NCI-H2227 (cell line): ENCODE results near the gene SFTA2.

ENCODE experiments used
- DNase-seq: peaks from one replicate; lab custom pipeline; 2025; ENCODE audit not compliant: unreplicated experiment; lab: John Stamatoyannopoulos, UW

SFTA2 gene

DNA sequence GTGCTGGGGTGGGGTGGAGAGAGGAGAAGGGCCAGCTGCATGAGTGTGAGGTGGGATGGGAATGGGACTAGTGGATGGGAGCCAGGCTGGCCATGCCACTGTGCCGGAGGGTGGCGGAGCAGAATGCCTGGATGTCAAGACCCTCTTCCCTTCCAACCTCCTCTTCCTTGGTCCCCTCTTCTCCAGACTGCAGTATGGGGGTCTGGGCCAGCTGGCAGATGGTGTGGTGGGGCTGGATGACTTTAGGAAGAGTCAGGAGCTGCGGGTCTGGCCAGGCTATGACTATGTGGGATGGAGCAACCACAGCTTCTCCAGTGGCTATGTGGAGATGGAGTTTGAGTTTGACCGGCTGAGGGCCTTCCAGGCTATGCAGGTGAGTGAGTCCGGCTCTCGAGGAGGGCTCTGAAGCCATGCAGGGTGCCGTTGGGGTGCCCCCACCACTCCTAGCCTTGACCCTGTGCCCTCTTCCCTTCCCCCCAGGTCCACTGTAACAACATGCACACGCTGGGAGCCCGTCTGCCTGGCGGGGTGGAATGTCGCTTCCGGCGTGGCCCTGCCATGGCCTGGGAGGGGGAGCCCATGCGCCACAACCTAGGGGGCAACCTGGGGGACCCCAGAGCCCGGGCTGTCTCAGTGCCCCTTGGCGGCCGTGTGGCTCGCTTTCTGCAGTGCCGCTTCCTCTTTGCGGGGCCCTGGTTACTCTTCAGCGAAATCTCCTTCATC lies 40.0 kb downstream of the SFTA2 start:
- DNase-seq, result no peak

DNA sequence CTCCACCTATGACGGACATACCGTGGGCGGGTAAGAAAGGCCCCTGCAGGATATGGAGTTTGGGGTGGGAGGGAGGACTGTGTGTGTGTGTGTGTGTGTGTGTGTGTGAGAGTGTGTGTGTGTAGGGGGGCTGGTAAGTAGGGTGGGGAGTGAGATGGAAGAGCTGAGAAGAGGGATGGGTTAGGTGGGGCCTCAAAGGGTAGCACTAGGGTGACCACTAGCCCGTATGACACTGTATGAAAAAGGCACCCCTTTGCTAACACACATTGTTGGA lies 40.6 kb downstream of the SFTA2 start:
- DNase-seq, result no peak

DNA sequence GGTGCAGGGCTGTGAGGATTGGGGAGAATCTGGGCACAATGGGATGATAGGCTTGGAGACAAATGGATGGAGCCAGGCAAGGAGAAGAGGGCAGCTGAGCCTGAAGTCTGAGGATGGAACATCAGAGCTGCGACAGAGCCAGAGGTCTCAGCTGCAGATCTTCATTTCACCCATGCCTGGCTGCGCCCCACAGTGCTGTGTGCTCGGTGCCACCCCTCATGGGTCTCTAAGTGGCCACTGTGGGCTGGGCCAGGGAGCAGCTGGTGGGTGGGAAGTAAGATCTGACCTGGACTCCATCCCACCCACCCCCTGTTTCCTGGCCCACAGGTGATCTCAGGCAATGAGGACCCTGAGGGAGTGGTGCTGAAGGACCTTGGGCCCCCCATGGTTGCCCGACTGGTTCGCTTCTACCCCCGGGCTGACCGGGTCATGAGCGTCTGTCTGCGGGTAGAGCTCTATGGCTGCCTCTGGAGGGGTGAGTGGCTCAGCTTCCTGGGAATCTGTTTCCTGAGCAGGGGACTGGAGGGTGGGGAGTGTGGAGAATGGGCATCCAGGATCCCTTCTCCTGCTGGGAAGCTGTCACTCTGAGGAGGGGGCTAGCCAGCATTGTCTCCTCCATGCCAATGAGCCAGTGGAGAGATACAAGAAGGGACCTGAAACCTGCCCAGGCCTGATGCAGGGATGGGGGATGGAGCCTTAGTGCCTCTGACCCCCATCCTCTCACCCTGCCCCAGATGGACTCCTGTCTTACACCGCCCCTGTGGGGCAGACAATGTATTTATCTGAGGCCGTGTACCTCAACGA lies 41.1 kb downstream of the SFTA2 start:
- DNase-seq, result no peak

DNA sequence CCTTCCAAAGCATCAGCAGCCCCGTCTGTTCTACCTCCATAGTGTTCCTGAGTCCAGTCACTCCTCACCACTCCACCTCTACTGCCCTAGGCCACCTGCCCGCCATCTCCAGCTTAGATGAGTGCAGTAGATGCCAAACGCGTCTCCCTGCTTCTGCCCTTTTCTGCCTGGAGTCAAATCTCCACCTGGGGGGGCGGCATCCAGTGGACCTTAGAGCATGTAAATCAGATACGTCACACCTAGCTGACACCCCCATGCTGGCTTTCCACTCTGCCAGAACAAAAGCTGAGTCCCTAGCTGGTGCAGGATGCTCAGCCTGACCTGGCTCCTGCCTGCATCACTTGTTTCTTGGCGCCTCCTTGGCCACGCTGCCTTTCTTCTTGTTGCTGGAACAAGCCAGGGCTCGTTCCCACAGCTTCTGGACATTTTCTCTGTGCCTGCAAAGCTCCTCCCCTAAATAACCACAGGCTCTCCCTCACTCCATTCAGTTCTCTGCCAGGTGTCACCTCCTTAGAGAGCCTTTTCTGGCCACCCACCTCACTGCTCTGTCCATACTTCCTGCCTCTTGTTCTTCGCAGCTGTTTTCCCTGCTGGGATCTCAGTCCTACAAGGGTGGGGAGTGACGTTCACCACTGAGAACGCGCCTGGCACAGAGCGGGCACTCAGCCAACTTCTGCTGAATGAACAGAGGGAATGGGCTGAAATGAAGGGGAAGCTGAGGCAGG lies 41.9 kb downstream of the SFTA2 start:
- DNase-seq, result no peak

DNA sequence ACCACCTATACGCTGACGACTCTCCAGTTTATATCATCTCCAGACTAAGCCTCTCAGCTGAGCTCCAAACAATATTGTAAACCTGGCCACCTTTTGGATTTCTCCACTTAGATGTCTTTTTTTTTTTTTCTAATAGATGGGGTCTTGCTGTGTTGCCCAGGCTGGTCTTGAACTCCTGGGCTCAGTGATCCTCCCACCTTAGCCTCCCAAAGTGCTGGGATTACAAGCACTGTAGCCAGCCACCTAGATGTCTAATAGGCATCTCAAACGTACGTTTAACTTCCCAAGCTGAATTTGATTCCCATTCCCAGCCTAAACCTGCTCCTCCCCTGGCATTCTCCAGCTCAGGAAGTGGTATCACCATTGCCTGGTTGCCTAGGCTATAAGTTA lies 42.5 kb downstream of the SFTA2 start:
- DNase-seq, result no peak

DNA sequence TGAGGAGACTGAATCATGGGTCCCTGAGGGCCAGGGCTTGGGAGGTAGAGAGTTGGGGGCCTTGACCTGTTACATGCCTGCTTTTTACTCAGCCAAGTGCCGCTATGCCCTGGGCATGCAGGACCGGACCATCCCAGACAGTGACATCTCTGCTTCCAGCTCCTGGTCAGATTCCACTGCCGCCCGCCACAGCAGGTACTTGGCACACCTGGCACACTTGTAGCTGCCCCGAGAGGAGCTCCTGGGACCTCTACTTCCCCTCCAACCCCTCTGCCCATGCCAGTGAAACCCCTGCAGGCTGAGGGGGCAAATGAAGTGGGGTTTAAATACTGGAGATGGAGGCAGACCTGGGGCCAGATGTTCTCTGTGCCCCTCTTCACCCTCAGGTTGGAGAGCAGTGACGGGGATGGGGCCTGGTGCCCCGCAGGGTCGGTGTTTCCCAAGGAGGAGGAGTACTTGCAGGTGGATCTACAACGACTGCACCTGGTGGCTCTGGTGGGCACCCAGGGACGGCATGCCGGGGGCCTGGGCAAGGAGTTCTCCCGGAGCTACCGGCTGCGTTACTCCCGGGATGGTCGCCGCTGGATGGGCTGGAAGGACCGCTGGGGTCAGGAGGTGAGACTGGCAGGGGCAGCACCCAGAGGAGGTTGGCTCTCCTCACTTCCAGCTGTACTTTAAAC lies 43.0 kb downstream of the SFTA2 start:
- DNase-seq, result no peak

DNA sequence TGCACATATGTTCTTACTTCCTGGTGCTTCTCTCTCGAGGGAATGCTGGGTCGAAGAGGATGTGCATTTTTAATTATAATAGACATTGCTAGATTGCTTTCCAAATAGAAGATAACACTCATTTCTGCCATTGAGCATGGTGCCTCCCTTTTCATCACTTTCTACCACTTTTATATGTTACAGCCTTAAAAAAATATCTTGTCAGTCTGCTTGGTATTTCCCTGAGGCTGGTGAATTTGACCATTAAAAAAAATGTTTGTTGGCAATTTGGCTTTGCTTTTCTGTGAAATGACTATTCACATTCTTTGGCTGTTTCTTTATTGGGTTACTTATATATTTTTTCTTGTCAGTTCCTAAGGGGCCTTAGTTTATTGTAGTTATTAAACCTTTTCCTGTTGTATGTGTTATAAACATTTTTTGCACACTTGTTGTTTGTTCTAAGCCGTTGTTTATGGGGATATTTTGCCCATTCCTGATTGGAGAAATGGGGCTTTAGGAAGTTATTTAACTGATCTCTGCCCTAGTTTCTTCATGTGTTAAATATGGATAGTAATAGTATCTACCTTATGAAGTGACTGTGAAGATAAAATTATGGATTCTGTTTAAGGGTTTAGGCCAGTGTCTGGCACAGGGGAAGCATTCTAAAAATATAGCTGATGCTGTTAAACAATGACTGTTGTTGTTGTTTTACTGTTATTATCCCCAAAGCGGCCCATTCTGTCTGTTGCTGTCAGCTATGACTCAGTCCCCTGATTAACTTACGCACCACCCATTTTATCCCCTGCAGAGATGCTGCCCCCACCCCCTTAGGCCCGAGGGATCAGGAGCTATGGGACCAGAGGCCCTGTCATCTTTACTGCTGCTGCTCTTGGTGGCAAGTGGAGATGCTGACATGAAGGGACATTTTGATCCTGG lies 43.8 kb downstream of the SFTA2 start:
- DNase-seq, result no peak

DNA sequence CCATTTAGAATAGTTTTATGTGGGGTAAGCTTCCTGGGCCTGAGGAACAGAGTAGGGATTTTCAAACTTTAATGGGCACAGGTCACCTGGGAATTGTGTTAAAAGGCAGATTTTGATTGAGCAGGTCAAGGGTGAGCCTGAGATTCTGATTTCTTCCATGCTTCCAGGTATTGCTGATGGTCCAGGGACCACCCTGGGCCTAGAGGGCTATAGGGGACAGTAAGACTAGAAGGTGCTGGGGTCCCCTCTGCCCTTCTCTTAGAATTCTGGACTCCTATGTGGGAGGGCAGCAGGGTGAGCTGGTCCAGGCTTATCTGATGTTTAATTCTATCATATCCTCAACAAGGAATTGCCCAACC lies 45.1 kb downstream of the SFTA2 start:
- no peak for DNase-seq

DNA sequence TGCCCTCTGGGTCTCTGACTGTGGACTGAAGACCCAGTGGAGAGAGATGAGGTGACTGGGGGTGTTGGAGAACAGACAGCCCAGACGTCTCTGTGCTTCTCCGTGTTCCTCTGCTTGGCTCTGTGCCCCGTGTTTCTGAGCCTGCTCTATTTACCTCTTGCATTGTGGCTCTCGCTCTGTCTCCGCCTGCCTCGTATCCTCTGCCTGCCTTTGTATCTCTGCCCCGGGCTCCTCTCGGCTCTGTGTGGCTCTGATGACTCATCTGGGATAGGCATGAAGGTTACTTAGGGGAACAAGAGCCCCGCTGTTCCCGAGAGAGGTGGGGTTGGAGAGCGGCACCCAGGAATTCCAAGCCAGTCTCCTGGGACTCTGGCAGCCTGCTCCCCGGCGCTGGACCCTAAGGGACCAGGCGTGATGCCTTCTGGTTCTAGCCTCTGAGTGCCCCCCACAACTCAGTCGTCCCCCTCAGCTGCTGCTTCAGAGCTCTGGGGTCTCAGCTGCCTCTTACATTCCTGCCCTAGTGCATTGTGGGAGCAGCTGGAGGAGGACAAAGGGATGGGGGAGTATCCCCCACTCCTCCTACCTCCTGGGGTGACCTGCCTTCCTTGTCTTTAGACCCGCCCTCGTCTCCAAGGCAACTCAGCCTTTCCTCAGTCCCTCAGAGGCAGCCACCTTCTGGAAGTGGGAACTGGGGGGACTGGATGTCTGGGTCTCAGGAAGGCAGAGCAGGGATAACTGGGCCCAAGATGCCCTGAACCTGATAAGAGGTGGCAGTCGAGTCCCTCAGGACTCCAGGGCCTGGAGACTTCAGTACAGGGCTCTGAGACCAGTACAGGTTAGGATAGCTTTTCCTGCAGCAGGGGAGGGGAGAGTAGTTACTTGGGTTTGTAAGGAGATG lies 45.7 kb downstream of the SFTA2 start:
- peak; percentile 91 for DNase-seq

DNA sequence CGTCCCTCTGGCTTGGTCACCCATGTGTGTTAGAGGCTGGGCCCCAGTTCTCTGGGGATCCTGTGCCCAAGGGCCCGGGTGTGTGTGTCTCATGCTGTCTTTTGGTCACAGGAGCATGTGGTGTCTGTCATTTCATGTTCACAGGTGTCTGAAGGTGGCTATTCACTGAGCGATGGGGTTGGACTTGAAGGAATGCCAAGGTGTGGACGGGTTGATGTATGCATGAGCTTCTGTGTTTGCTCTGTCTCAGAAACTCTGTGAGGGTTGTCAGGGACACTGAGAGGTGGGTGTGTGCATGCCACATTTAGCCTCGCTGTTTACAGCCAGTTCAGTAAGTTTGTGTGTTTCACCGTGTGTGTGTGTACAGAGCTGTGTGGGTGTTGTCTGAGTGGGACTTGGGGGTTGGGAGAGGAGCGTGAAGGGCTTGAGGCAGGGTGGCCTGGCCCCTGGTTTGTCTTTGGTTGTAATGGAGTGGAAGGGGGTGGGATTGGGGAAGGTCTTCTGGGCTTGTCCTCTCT lies 46.4 kb downstream of the SFTA2 start:
- no peak for DNase-seq

DNA sequence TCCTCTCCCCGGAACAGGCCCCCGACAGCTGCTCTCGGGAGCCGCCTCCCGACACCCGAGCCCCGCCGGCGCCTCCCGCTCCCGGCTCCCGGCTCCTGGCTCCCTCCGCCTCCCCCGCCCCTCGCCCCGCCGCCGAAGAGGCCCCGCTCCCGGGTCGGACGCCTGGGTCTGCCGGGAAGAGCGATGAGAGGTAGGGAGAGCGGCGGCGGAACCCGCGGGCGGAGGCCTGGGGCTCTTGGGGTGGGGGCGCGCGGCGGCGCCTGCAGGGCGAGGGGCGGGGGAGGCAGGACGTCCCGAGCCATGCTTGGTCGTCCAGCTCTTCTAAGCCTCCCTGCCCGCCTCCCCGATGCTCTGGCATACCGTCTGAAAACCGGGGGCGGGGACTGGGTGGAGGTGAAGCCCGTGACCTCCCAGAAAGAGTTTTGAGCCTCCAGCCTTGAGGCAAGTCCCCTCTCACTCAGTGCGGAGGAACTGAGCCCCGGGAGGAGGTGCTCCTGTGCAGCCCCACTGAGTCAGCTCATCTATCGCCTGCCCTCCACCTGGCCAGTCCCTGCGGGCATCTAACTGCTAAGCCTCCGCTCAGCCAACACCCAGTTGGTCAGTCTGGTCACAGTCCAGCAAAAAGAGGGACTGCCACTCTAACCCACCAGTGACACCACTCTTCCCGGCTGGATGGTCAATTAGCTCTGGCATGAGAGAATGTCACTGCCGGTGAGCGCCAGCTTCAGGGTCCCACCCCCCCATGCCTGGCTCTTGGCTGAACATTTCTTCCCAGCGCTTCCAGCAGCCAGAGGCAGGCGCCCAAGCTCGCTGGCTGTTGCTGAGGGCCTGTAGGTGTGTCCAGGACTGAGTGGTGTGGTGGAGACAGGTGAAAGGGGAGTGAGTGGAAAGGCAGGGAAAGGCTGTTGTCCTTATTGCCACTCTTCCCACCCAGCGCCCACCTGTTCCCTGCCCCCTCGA lies 47.2 kb downstream of the SFTA2 start:
- peak; percentile 50 for DNase-seq

DNA sequence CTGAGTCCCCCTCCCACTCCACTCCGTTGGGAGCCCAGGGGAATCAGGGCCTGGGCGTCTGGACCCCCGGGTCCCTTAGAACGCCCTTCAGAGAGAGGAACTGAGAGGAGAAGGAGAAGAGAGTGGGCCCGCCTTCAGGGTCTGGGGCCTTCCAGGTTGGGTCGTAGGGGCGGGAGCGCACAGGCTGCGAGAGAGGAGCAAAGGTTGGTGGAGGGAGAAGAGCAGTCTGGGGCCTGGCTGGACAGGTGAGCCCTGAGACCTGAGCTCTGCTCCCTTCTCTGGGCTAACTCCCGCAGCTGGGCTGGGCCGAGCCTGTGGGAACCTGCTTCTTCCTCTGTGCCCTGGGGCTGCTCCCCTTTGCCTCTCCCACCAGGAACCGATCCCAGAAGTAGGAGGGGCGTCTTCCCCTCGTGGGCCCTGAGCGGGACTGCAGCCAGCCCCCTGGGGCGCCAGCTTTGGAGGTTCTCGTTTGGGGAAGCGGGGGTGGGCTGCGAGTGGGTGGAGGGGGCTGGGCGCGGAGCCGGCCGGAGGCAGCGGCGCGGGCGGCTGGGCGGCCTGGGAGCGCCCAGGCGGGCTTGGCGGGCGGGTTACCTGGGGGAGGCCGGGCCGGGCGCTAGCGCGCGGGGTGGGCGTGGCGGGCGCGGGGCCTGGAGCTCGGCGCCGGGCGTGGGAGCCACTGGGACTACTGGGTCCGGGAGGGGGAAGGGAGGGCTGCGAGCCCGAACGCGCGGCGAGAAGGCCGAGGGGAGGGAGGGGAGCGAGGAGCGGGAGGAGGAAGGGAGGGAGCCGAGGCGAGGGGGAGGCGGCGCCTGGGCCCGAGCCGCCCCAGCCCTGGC lies 48.1 kb downstream of the SFTA2 start, which contains the start of gene DDR1:
DDR1 (plus strand) TSS at position 835 of the 836 bp plus-strand sequence. CDS start 4,211 bp downstream, outside the sequence.
- DNase-seq, result peak; percentile 73

DNA sequence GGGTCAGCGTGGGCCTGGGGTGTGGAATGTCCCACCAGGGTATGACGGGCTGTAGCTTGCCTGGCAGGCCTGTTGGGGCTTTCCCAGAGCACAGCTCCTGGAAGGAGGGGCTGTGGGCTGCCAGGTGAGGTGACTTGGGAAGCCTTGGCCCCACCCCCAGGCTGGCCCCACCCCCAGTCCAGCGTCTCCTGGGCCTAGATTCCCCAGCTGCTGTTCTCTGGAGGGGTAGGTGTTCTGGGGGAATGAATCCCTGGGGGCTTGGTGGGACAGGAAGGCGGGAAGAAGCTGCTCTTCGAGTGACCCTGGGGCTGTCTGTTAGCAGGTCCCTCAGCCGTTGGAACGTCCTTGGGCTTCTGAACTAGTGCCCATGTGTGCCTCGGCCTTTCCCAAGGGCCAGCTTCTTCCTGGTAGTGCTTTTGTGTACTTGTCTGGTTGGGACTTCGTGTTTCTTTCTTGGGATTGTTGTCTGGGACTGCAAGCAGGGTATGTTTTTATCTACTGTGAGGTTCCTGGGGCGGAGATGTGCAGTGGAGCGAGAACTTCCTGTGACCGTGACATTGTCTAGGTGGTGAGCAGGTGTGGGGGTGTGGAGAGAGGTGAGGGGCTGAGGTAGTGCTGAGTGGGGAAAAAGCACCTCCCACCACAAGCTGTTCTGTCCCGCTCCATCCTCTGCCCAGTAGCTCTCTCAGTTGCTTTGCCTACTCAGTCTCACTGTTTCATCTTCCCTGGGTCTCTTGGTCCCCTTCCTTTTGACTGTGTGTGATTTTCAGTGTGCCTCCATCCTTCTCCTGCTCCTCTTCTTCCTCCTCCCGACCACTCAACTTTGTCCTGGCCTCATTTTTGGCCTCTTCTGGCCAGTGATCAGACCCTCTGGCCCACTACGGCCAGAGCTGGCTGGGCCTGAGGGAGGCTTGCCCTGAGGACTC lies 48.9 kb downstream of the SFTA2 start:
- peak; percentile 52 for DNase-seq

DNA sequence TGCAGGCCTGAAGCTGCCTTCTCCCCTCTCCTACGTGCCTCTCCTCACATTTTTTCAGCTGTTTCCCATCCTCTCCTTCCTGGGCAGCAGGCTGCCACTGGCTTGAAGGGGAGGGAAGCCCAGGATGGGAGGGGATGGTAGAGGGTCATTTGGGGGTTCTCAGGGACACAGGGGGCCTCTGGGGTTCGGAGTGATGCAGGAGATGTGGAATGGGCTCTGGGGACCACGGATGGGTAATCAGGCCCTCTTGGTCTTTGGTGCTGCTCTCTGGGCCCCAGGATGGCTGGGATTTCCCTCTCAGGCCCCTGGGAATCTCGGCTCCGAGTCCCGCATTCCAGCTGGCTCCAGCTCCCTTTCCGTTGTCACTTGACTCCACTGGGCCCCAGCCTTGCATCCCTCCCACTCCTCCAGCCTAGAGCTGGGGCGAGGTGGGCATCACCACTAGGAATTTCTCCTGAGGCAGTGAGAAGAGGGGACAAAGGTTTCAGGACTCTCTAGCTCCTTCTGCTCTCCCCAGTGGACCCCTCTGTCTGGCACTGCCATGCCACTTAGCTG lies 49.7 kb downstream of the SFTA2 start:
- no peak for DNase-seq

DNA sequence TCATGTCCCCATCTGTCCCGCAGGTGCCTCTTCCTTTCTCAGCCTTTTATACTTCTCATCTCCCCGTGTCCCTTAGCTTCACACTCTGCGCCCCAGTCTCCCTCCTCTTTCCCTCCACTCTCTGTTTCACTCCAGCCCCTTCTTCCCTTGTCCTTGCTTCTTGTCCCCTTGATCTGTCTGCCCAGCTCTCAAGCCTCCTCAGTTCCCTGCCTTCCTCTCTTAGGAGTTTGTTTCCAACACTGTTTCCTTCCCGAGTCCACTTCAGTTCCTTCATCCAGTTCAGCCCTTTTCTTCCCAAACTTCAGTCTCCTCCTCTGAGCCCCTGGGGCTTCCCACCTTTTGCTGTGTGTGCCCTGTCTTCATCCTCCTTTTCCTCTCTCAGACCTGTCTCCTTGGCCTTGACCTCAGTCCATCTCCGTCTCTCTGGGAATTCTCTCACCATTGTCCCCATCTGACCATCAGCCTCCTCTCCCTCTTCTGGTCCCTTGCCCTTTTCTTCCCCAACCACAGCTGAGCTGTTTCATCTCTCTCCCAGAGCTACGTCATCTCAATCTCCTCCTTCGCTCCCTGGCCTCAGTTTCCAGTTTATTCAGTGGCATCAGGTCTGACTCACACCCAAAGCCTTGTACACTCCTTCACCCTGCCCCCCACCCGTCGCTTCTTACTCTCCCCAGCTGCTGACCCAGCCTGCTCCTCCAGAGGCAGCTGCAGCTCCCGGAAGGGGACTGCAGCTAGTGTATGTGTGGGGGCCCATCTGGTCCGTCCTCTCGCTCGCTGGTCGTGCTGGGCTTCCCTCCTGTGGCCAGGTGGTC lies 50.4 kb downstream of the SFTA2 start:
- DNase-seq, result peak; percentile 55
